GM23248 (cell line): ENCODE data around the gene C2orf49.

Source experiments
- EZH2 ChIP-seq: fragments of 200-600 bp; sonication (generic); IDR thresholded peaks from 2 replicates; pipeline ENCODE4 v1.6.1; 2018; ENCODE audit warnings: antibody characterized with exemption, mild to moderate bottlenecking; ENCODE audit not compliant: insufficient read depth, poor library complexity, severe bottlenecking
- EZH2phosphoT487 ChIP-seq: fragments of 200-600 bp; sonication (generic); IDR thresholded peaks from 2 replicates; pipeline ENCODE4 v1.6.1; 2018; ENCODE audit warnings: antibody characterized with exemption, moderate library complexity, mild to moderate bottlenecking, low read depth; ENCODE audit not compliant: insufficient read depth

GRCh38 chr2:105361102-105361889, 24.0 kb downstream of the C2orf49 start:
- no peak for TF ChIP-seq EZH2phosphoT487
- TF ChIP-seq EZH2 = no peak
